ENCODE results near the gene KRI1.

DNA sequence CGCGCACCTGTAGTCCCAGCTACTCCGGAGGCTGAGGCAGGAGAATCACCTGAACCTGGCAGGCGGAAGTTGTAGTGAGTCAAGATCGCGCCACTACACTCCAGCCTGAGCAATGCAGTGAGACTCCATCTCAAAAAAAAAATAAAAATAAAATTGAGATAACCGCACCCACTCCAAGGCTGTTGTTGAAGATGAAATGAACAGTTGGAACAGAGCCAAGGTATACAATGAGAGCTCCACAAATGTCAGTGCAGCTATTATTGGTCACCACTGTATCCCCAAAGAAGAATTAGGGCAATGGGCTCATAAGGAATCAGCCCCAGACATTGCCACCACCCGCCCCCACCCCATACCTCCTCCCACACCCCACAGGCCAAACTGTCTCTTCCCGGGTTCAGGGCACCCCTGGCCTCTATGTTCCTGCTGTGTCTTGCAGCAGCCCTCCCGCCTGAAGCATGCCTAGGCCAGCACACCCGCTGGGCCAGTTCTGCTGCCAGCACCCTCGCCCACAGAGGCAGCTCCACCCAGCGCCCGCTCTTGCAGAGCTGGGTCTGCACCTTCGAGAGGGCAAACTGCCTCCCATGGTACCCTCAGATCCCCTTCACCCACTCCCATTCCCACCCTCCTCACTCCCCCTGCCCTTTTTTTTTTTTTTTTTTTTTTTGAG is 45.0 kb downstream of the KRI1 start:
- no peak for TF ChIP-seq POLR2A (IDR thresholded peaks at IDR 0.05)
- TF ChIP-seq, protein P1, sequence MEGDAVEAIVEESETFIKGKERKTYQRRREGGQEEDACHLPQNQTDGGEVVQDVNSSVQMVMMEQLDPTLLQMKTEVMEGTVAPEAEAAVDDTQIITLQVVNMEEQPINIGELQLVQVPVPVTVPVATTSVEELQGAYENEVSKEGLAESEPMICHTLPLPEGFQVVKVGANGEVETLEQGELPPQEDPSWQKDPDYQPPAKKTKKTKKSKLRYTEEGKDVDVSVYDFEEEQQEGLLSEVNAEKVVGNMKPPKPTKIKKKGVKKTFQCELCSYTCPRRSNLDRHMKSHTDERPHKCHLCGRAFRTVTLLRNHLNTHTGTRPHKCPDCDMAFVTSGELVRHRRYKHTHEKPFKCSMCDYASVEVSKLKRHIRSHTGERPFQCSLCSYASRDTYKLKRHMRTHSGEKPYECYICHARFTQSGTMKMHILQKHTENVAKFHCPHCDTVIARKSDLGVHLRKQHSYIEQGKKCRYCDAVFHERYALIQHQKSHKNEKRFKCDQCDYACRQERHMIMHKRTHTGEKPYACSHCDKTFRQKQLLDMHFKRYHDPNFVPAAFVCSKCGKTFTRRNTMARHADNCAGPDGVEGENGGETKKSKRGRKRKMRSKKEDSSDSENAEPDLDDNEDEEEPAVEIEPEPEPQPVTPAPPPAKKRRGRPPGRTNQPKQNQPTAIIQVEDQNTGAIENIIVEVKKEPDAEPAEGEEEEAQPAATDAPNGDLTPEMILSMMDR (IDR thresholded peaks at IDR 0.05), result no peak

All from breast epithelium (tissue), 3 donors.